Spleen (tissue), 11 donors: Measurements from ENCODE around the gene LTBP1. TPM values are rescaled to one million over a fixed set of nuclear protein-coding genes. Genes with fewer than 3 reads are reported as not detected.
A peak's percentile ranks its signal among the peaks of the same experiment; 100 is the strongest.

Source experiments
- DNase-seq: peaks from one replicate; pipeline ENCODE4 v3.0.0-alpha.2; 2020
- H3K27ac ChIP-seq, 8 donors: fragments of 200-600 bp; sonication (generic) in 7 of 8; 1 replicate in 4 of 8; 2 replicates in 4 of 8; pipeline versions ENCODE4 v1.5.0 to v1.8.0; 2016 to 2021; ENCODE audit warnings: inconsistent platforms in 4 of 8, mild to moderate bottlenecking in 4 of 8, moderate library complexity in 1 of 8
- H3K27me3 ChIP-seq, 7 donors: fragments of 200-600 bp; sonication (generic) in 6 of 7; replicated peaks in 1 of 7; 1 replicate in 4 of 7; 2 replicates in 3 of 7; pipeline versions ENCODE4 v1.5.0 to v1.8.0; 2016 to 2021; ENCODE audit warnings: inconsistent platforms in 3 of 7, mild to moderate bottlenecking in 1 of 7
- H3K36me3 ChIP-seq, 6 donors: fragments of 200-600 bp; sonication (generic) in 5 of 6; 1 replicate in 4 of 6; 2 replicates in 2 of 6; pipeline versions ENCODE4 v1.5.0 to v1.8.0; 2016 to 2021; ENCODE audit warnings: inconsistent platforms in 2 of 6
- H3K4me1 ChIP-seq, 6 donors: fragments of 200-600 bp; sonication (generic) in 5 of 6; 1 replicate in 3 of 6; 2 replicates in 3 of 6; pipeline versions ENCODE4 v1.5.0 to v1.8.0; 2016 to 2021; ENCODE audit warnings: inconsistent platforms in 3 of 6
- H3K4me3 ChIP-seq, 8 donors: fragments of 200-600 bp; sonication (generic) in 7 of 8; 1 replicate in 4 of 8; 2 replicates in 4 of 8; pipeline versions ENCODE4 v1.5.0 to v1.8.0; 2016 to 2021; ENCODE audit warnings: inconsistent platforms in 4 of 8, mild to moderate bottlenecking in 4 of 8, moderate library complexity in 2 of 8
- H3K9me3 ChIP-seq, 8 donors: fragments of 200-600 bp; sonication (generic) in 7 of 8; 1 replicate in 4 of 8; 2 replicates in 4 of 8; pipeline versions ENCODE4 v1.5.0 to v1.8.0; 2016 to 2021; ENCODE audit warnings: inconsistent platforms in 4 of 8
- POLR2A ChIP-seq, 3 donors: fragments of 450-650 bp; IDR thresholded peaks; one replicate each; pipeline ENCODE4 v1.5.1; 2017; ENCODE audit warnings: antibody characterized with exemption in 3 of 3, mild to moderate bottlenecking in 1 of 3
- POLR2AphosphoS5 ChIP-seq, 3 donors: sonication (generic); formaldehyde crosslinking; IDR thresholded peaks; one replicate each; pipeline ENCODE4 v1.5.1; 2017; ENCODE audit warnings: antibody characterized with exemption in 3 of 3
- WGBS, 5 donors: extraction: QIAGEN DNeasy Blood & Tissue Kit in 3 of 5; methylation state at CpG; one replicate each; pipeline versions ENCODE4 v1.1.5 to v1.1.7; 2013 to 2018; 5-methylcytosine and 5-hydroxymethylcytosine counted together
- intact Hi-C: fragments of 100-400 bp; cut with DNase I; formaldehyde crosslinking; loops from one replicate; pipeline ENCODE4 v1.15.0; 2023; ENCODE audit warnings: low total_unique reads
- polyA plus RNA-seq, 3 donors: library from polyadenylated mRNA; stranded (reverse); fragments of 200-250 nt; gene quantifications; one replicate each; pipeline ENCODE4 v1.2.1, GENCODE V29; 2013
- total RNA-seq, 7 donors: library from RNA; depleted of rRNA in 3 of 7; stranded (reverse); fragments of >200 nt in 3 of 7; fragmentation: NEBNext Ultra II Directional in 4 of 7; extraction: Animal tissue kit (Norgen Biotek cat#: 25700) in 4 of 7; gene quantifications; one replicate each; pipeline versions ENCODE4 v1.1.0 to v1.2.1, GENCODE V29; 2016 to 2021
- TF ChIP-seq, protein P1 (sequence below), 11 experiments: fragments of 200-600 bp in 7 of 11; fragments of 450-650 bp in 4 of 11; sonication (generic) in 4 of 11; IDR thresholded peaks in 8 of 11; conservative IDR thresholded peaks in 3 of 11; 1 replicate in 7 of 11; 2 replicates in 4 of 11; pipeline versions ENCODE4 v1.4.0 to v1.8.0; 2016 to 2021; ENCODE audit warnings: antibody characterized with exemption in 11 of 11, inconsistent platforms in 4 of 11, mild to moderate bottlenecking in 1 of 11
- donor health status: healthy with polysubstance abuse.
- donor health status: DM: no; HTN: no; CAD: no; lungs with moderate emphysema.
- donor health status: DM: no; HTN: no; CAD: no.
- donor health status: Bipolar disorder and iron deficiency.
- donor health status: healthy.
- donor health status: DM: no; HTN: no; CAD: no.
- donor health status: DM: yes; HTN: yes; CAD: no.

The LTBP1 gene
- total and polyA plus RNA-seq, 10 donors: 6.8 to 28.0 (median 13.3) TPM

DNA sequence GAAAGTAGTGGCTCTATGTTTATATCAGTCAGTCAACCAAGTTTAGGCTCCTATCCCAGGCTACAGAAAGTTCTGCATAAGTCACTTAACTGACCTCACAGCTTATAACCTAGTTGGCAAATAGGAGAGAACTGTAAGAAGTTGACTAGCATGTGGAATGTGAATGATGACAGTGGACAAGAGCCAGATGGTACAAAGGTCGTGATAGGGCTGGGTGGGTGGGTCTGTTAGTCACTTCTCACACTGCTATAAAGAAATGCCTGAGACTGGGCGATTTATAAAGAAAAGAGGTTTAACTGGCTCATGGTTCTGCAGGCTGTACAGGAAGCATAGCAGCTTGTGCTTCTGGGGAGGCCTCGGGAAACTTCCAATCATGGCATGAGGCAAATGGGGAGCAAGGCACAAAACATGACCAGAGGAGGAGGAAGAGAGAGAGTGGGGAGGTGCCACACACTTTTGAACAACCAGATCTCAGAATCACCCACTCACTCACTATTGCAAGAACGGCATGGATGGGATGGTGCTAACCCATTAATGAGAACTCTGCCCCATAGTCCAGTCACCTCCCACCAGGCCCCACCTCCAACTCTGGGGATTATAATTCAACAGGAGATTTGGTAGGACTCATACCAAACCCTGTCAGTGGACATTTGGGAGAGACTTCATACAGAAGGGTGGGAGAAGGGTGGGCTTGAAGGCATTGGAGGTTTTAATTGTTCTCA, 68.8 kb downstream of the LTBP1 start:
- H3K9me3 ChIP-seq: no peaks in the 10 kb centered on the region
- H3K27ac ChIP-seq: peak overlapping the region in 2 of 8 donors; percentile 32 to 45
- no peak overlapping the region for H3K4me3 ChIP-seq
- H3K36me3 ChIP-seq: no peaks in the 10 kb centered on the region
- no peaks in the 10 kb centered on the region for H3K4me1 ChIP-seq
- WGBS, 5 donors: 72 to 86% (median 78%) methylated on average over 4 of the region's 4 CpGs
- no peak for DNase-seq
- no peaks in the 10 kb centered on the region for H3K27me3 ChIP-seq
- intact Hi-C loops: no loop called here
- no peak for TF ChIP-seq POLR2AphosphoS5 (IDR thresholded peaks at IDR 0.05)
- TF ChIP-seq POLR2A (IDR thresholded peaks at IDR 0.05): no peak
- TF ChIP-seq, protein P1, sequence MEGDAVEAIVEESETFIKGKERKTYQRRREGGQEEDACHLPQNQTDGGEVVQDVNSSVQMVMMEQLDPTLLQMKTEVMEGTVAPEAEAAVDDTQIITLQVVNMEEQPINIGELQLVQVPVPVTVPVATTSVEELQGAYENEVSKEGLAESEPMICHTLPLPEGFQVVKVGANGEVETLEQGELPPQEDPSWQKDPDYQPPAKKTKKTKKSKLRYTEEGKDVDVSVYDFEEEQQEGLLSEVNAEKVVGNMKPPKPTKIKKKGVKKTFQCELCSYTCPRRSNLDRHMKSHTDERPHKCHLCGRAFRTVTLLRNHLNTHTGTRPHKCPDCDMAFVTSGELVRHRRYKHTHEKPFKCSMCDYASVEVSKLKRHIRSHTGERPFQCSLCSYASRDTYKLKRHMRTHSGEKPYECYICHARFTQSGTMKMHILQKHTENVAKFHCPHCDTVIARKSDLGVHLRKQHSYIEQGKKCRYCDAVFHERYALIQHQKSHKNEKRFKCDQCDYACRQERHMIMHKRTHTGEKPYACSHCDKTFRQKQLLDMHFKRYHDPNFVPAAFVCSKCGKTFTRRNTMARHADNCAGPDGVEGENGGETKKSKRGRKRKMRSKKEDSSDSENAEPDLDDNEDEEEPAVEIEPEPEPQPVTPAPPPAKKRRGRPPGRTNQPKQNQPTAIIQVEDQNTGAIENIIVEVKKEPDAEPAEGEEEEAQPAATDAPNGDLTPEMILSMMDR (IDR thresholded peaks at IDR 0.05 in 8 of 11, conservative IDR thresholded peaks at IDR 0.05 in 3 of 11): no peak

DNA sequence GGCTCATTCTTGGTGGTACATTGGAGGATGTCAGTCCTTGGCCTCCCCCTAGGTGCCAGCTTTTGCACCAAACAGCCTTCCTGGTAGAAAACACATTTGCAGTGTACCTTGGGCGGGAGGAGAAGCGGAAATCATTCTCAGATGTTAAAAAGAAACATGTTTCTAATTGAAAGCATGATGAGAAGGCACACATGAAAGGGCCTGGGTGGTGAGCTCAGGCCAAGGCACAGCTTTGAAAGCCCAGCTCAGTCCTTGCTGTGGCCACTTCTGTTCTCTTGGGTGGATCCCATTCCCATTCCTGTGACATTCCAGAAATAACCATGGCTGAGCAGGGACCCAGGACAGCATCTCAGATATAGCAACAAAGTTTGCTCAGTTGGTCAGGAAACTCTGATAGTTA, 71.5 kb downstream of the LTBP1 start:
- 84 to 96% (median 88%) methylated on average over 2 of the region's 2 CpGs for WGBS, 5 donors
- intact Hi-C loops: no loop called here
- Histone ChIP-seq H3K27ac (no peak overlapping the region), H3K36me3 (no peaks in the 10 kb centered on the region), H3K9me3 (no peaks in the 10 kb centered on the region), H3K4me3 (no peak overlapping the region), H3K4me1 (no peaks in the 10 kb centered on the region), H3K27me3 (peaks cover 0 to 12% (median 0%) of the 10 kb centered on the region in 7 donors)
- DNase-seq: no peak
- TF ChIP-seq POLR2AphosphoS5 (IDR thresholded peaks at IDR 0.05) (no peak), POLR2A (IDR thresholded peaks at IDR 0.05) (no peak)
- TF ChIP-seq, protein P1 (IDR thresholded peaks at IDR 0.05 in 8 of 11, conservative IDR thresholded peaks at IDR 0.05 in 3 of 11): no peak

DNA sequence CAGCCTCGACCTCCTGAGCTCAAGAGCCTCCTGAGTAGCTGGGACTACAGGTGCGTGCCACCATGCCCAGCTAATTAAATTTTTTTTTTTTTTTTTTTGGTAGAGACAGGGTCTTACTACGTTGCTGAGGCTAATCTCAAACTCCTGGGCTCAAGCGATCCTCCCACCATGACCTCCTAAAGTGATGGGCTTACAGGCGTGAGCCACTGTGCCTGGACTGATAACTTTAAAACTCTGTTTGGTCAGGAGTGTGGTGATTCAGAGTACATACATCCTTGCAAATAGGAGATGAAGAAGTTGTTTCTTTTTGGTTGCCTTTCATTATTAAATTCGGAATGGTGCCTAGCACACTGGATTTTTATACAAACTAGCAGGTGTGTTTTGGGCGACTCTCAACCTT, 73.0 kb downstream of the LTBP1 start:
- H3K4me3 ChIP-seq: no peak overlapping the region
- peaks cover 0 to 12% (median 0%) of the 10 kb centered on the region in 7 donors for H3K27me3 ChIP-seq
- no peak for DNase-seq
- TF ChIP-seq POLR2A (IDR thresholded peaks at IDR 0.05): no peak
- TF ChIP-seq POLR2AphosphoS5 (IDR thresholded peaks at IDR 0.05): no peak
- TF ChIP-seq, protein P1 (IDR thresholded peaks at IDR 0.05 in 8 of 11, conservative IDR thresholded peaks at IDR 0.05 in 3 of 11): no peak
- 90 to 98% (median 95%) methylated on average over 7 of the region's 7 CpGs for WGBS, 5 donors
- intact Hi-C loops: no loop called here
- no peak overlapping the region for H3K27ac ChIP-seq
- no peaks in the 10 kb centered on the region for H3K36me3 ChIP-seq
- peaks cover 0 to 4% (median 0%) of the 10 kb centered on the region in 8 donors for H3K9me3 ChIP-seq
- no peaks in the 10 kb centered on the region for H3K4me1 ChIP-seq

DNA sequence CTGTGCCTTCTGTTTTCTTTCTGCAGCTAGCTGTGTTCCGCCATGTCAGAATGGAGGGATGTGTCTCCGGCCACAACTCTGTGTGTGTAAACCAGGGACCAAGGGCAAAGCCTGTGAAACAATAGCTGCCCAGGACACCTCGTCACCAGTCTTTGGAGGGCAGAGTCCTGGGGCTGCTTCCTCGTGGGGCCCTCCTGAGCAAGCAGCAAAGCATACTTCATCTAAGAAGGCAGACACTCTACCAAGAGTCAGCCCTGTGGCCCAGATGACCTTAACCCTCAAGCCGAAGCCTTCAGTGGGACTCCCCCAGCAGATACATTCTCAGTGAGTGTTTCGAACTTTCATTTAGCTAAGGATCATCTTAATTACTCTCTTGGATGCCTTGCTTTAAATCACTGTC, 74.1 kb downstream of the LTBP1 start:
- Histone ChIP-seq H3K4me3 (no peak overlapping the region), H3K27me3 (peaks cover 0 to 12% (median 0%) of the 10 kb centered on the region in 7 donors), H3K4me1 (no peaks in the 10 kb centered on the region), H3K27ac (peak overlapping the region in 1 of 8 donors; percentile 24), H3K36me3 (no peaks in the 10 kb centered on the region), H3K9me3 (peaks cover 0 to 9% (median 0%) of the 10 kb centered on the region in 8 donors)
- 76 to 81% (median 80%) methylated on average over 5 to 6 of the region's 6 CpGs for WGBS, 5 donors
- no peak for DNase-seq
- intact Hi-C loops: no loop called here
- TF ChIP-seq, protein P1 (IDR thresholded peaks at IDR 0.05 in 8 of 11, conservative IDR thresholded peaks at IDR 0.05 in 3 of 11): no peak
- no peak for TF ChIP-seq POLR2A (IDR thresholded peaks at IDR 0.05)
- no peak for TF ChIP-seq POLR2AphosphoS5 (IDR thresholded peaks at IDR 0.05)
